Activated T-cell treated with anti-CD3 and anti-CD28 coated beads for 4 hours (primary cell): Measurements from ENCODE around the gene HELLS.
"Not testable (repeated sequence)": the region's sequence is repeated elsewhere in the genome, so short reads cannot be mapped to it uniquely, and the experiment has no call there.

Experiments used
- DNase-seq: peaks from one replicate; pipeline ENCODE4 v3.0.0-alpha.2; 2020

The HELLS gene

GRCh38 chr10:94545391-94546048, at the start of gene HELLS:
Gene HELLS, plus strand, starts transcription at chr10:94545788. Its CDS starts 134 bp downstream, at chr10:94545922.
- DNase-seq = peak; percentile 57

DNA sequence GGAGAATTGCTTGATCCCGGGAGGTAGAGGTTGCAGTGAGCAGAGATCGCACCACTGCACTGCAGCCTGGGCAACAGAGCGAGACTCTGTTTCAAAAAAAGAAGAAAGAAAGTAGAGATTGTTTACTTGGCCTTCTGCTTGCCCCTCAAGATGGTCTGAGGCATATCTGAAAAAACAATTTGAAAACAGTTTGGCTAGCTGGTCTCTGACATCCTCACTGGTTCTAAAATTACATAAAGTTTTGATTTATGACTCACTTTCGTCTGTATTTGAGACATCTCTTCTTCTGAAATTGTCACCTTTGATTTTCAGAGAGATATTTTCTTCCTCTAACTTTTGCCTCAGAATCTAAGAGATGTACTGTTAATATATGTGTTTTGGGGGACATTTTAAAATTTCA, 49.6 kb upstream of the HELLS start:
- no peak for DNase-seq

DNA sequence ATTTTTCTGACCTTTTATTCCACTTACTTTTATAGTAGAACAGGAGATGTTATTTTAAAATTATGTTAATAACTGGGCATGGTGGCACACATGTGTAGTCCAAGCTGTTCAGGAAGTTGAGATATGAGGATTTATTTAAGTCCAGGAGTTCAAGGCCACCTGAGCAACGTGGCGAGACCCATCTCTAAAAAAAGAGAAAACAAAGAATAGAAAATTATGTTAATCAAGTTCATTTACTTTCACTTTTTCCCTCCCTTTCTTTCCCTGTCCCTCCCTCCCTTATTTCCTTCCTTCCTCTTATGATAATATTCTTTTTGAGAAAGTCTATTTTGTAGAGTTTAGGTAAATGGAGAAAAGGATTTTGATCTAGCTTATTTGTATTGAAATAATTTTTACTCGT, 48.9 kb upstream of the HELLS start:
- no peak for DNase-seq

DNA sequence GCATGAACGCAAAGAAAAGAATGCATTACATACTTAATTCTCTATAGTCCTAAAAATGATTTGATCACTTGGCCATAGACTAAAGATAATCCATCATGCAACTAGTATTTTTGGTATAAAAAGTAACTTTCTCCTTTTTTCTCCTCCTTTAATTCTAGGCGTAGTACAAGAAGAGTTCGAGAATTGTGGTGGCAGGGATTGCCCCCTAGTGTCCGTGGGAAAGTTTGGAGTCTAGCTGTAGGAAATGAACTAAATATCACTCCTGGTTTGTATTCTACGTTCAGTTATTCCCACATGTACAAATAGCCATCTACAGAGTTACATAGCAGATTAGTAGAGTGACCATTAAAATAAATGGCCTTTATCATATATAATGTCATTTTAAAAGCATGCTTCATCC, 45.5 kb upstream of the HELLS start:
- no peak for DNase-seq

DNA sequence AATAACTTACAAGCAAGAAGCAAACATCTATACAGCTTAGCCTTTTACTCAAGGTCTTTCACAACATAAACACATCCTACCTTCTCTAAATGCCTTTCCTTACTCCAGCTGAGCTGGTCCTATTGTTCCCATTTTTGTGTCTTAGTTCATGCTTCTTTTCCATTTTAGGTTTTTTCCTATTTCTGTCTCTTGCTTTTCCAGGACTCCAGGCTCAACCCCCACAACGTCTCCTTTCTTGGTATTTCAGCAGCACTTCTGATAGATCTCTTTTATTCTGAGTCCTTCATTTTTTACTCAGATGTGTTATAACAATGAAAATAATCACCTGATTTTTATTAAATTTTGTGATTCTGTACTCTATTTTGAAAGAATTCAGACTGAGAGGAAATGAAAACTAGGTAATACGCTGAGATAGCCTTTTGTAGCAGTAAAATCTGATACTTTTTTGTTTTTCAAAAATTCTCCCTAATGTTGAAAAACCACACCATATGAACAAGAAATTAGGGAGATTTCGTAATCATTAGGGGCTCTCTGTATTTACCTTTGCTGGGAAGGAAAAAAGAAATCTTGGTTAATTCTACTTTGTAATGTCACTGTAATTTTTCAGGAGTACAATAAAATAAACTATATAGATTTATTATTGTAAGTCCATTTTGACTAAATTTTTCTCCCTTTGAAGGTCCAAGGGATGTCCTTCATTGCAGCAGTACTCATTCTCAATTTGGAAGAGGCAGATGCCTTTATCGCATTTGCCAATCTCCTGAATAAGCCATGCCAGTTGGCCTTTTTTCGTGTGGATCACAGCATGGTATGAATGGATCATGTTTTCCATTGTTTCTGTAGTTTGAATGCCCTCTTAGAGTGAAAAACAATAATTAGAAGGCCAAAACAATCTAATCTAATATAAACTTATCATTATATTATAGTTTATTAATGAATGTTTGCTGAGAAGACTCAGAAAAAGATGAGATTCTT, 24.0 kb upstream of the HELLS start:
- DNase-seq = no peak

DNA sequence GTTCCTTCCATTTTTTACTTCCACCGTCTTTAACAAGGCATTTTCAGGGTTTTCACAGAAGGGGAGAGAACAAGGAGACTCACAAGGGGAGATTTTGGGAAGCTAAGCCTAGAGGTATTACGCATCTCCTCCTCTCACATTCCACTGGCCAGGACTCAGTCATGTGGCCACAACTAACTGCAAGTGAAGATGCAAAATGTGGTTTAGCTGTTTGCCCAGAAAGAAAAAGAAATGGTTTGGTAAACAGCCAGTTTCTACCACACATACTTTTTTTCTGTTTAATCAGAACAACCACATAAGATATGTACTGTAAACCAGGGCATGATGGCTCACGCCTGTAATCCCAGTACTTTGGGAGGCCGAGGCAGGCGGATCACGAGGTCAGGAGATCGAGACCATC, 21.4 kb upstream of the HELLS start:
- DNase-seq = no peak

DNA sequence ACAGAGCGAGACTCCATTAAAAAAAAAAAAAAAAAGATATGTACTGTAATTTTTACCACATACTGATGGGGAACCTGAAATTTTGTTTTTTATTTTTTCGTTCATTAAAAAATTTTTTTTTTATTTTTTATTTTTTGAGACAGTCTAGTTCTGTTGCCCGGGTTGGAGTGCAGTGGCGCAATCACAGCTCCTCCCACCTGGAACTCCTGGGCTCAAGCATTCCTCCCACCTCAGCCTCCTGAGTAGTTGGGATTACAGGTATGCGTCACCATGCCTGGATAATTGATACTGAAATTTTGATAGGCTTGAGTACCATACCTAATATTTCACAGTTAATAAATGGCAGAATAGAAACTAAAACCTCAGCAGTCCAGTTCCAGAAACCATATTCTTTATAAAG, 20.9 kb upstream of the HELLS start:
- DNase-seq = no peak

DNA sequence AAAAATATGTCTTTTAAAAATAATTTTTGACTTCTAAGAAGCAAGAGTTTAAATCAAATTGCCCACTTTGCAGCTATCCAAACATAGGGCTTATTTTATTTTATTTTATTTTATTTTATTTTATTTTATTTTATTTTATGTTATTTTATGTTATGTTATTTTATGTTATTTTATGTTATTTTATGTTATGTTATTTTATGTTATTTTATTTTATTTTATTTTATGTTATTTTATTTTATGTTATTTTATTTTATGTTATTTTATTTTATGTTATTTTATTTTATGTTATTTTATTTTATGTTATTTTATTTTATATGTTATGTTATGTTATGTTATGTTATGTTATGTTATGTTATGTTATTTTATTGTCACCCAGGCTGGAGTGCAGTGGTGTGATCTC, 14.0 kb upstream of the HELLS start:
- DNase-seq = not testable (repeated sequence)

GRCh38 chr10:94533027-94533426, 12.6 kb upstream of the HELLS start:
- DNase-seq = no peak

GRCh38 chr10:94542282-94542681, 3.3 kb upstream of the HELLS start:
- DNase-seq = not testable (repeated sequence)

DNA sequence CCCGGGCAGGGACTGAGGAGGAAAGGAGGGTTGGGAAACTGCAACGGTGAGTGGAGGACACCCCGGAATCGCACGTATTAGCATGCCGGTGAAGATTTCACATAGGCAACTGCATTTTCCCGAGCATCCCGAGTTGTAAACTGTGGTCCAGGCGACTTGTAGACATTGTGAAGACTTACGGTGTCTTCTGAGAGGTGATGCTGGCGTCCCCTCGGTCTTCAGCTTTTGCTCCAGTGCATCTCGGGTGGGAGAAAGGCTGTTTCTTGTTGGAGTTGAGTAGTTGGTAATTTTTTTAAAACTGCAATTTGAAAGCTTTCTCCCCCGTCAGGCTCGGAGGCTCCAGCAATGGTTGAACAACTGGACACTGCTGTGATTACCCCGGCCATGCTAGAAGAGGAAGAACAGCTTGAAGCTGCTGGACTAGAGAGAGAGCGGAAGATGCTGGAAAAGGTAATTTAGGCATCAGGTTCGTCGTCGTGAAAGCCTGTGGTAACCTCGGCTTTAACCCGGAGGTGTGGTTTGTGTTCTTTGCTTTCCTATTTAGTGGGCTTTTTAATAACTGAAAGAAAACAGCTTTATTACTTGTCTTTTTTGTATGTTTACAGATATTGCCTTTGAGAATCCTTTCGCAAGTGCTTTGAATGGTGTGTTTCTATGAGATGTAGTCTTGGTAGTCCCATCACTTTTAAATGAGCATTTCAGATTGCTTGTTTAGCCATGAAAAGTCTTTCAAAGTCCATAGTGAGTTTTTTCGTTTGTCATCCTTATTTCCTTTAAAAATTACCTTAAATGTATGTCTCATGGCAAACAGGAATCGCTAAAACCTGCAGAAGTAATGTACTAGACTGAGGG, 687 bp downstream of the HELLS start:
- DNase-seq = peak; percentile 2

- no peak for DNase-seq
These were observed 1.3 kb downstream of the HELLS start for GRCh38 chr10:94546901-94547185.

GRCh38 chr10:94549221-94549620, 3.6 kb downstream of the HELLS start:
- no peak for DNase-seq

- DNase-seq = not testable (repeated sequence)
These were observed 22.2 kb downstream of the HELLS start for GRCh38 chr10:94567714-94568307.

DNA sequence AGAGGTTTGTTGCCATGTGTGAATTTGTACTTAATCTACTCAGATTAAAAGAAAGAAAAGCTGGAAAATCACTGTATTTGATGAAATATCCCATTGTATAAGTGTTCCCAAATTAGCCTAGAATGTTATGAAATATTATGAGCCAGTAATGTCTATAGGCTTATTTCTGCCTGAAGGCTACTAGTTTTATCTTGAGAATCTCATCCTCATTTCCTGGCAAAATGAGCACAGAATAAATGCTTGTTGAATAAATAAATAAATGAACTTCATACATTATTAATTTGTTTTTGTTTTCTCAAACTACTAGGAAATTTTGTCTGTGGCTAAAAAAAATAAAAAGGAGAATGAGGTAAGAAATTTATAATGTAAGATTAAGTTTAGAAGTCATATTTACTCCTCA, 25.5 kb downstream of the HELLS start:
- DNase-seq = no peak

- no peak for DNase-seq
These were observed 25.9 kb downstream of the HELLS start for GRCh38 chr10:94571528-94571927.

GRCh38 chr10:94578790-94579189, 33.2 kb downstream of the HELLS start:
- no peak for DNase-seq

- no peak for DNase-seq
These were observed 37.5 kb downstream of the HELLS start for GRCh38 chr10:94583124-94583523.

- DNase-seq = no peak
These were observed 46.0 kb downstream of the HELLS start for GRCh38 chr10:94591461-94592205.

- DNase-seq = no peak
These were observed 57.3 kb downstream of the HELLS start for GRCh38 chr10:94602729-94603515.

DNA sequence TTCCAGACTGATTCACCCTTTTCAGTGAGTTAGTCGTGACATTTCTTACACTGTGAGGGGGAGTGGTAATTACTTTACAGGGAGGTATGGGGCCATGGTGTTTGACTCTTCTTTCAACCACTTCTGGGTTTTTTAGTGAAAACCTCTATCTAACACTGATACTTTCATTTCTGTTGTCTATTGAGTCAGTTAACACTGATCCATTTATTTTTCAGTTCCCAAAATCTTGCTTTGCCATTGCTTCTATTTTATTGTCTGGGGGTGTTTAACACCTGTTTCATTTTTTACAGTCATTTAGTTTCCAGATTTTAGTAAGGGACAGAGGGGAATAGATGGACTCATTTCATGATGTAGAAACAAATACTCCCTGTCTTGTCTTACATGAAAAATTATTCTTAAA, 61.5 kb downstream of the HELLS start:
- no peak for DNase-seq
